Fibroblast of the aortic adventitia (primary cell): ENCODE results near the gene HTR3A. TPM values are rescaled to one million over a fixed set of nuclear protein-coding genes. Genes with fewer than 3 reads are reported as not detected.

Experiments used
- DNase-seq: peaks from one replicate; pipeline ENCODE4 v3.0.0-alpha.2; 2010; ENCODE audit warnings: low read depth
- H3K4me3 ChIP-seq: 2 replicates; pipeline ENCODE4 v1.5.1; 2011; ENCODE audit warnings: low read depth, mild to moderate bottlenecking, control low read depth, low read length, moderate library complexity
- total RNA-seq: library from RNA; depleted of rRNA; stranded (reverse); fragments of >200 nt; gene quantifications from 2 replicates; pipeline ENCODE4 v1.2.3, GENCODE V29; 2012; ENCODE audit warnings: low replicate concordance
- TF ChIP-seq, protein P1 (sequence below): IDR thresholded peaks from 2 replicates; pipeline ENCODE4 v1.5.1; 2011; ENCODE audit warnings: mild to moderate bottlenecking, low read length, control low read depth, inconsistent platforms; ENCODE audit not compliant: insufficient read depth

HTR3A gene
- total RNA-seq, 1 donor = not detected

DNA sequence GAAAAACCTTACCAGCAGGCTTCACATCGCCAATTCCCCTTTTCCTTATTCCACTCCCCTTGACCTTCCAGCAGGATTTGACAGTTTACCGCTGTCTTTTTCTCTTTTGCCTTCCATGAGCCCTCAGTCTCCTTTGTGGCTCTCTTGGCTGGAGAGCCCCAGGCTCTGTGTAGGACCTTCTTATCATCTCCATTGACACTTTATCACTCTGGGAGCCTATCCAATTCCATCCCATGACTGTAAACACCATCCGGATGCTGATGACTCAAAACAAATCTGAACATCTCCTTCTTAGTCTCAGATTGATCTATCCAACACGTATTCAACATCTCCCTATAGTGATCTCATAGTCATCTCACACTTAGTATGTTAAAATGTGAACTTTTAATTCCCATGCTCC, 36.0 kb downstream of the HTR3A start:
- no peak overlapping the region for H3K4me3 ChIP-seq
- no peak for DNase-seq
- TF ChIP-seq, protein P1, sequence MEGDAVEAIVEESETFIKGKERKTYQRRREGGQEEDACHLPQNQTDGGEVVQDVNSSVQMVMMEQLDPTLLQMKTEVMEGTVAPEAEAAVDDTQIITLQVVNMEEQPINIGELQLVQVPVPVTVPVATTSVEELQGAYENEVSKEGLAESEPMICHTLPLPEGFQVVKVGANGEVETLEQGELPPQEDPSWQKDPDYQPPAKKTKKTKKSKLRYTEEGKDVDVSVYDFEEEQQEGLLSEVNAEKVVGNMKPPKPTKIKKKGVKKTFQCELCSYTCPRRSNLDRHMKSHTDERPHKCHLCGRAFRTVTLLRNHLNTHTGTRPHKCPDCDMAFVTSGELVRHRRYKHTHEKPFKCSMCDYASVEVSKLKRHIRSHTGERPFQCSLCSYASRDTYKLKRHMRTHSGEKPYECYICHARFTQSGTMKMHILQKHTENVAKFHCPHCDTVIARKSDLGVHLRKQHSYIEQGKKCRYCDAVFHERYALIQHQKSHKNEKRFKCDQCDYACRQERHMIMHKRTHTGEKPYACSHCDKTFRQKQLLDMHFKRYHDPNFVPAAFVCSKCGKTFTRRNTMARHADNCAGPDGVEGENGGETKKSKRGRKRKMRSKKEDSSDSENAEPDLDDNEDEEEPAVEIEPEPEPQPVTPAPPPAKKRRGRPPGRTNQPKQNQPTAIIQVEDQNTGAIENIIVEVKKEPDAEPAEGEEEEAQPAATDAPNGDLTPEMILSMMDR = no peak

DNA sequence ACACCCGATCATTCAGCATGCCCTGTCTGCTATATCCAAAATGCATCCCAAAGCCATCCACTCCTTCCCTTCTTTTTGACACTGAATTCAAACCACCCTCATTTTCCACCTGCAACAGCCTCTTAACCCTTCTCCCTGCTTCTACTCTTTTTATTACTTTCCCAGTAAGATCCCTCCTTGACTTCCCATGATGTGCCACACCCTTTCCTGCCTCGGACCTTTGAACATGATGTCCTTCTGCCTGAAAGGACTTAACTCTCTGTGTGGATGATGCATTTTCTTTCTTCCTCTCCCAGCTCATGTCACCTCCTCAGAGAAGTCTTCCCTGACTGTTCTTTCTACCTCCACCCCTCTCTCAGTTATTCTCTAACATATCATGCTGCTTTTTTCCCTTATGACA, 36.5 kb downstream of the HTR3A start:
- TF ChIP-seq, protein P1 = no peak
- no peak overlapping the region for H3K4me3 ChIP-seq
- DNase-seq = no peak

DNA sequence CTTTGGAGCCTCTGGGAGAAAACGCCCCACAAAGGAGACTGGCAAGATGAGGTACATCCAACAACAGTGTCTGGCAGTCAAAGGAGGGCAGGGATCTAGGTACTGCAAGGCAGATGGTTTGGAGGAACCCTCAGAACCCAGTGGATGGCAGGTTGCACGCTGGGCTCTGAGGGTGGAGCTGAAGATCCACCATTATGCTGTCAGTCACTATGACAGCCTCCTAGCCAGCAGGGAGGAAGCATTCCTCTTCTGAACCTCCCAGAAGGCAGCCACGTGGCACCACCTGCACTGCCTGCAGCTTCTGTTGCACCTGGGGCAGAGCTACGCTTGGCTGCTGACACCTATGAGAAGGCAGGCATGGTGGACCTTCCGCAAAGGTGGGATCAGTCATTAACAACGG, 40.2 kb downstream of the HTR3A start:
- TF ChIP-seq, protein P1 = no peak
- DNase-seq = no peak
- H3K4me3 ChIP-seq = no peak overlapping the region

DNA sequence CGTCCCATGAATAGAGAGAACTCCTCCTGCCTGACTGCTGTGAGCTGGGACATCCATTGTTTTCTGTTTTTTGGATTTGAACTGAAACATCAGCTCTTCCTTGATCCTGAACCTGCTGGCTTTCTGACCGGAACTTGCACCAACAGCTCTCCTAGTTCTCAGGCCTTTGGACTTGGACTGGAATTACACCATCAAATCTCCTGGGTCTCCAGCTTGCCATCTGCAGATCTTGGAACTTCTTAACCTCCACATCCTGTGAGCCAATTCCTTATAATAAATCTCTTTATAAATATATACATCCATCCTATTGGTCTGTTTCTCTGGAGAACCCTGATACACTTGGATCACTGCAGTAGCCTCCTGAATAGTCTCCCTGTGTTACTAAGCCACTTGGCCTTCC, 42.1 kb downstream of the HTR3A start:
- no peak overlapping the region for H3K4me3 ChIP-seq
- DNase-seq = no peak
- TF ChIP-seq, protein P1 = no peak

DNA sequence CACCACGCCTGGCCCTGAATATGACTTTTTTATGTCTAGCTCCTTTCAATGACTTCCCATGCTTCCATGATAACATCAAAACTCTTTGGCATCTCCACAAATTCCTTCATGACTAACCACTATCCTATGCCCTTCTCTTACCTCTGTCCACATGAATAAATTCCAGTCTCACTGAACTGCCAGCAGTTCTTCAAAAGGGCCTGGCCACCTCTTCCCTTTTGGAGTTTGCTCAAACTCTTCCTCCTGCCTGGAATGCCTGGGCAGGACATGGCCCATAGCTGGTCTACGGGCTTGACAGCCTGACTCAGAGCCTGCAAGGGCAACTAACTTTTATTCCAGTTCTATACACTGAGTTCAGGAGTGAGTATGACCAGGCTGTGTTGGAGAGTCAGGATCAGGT, 42.8 kb downstream of the HTR3A start:
- no peak overlapping the region for H3K4me3 ChIP-seq
- no peak for DNase-seq
- TF ChIP-seq, protein P1 = no peak

DNA sequence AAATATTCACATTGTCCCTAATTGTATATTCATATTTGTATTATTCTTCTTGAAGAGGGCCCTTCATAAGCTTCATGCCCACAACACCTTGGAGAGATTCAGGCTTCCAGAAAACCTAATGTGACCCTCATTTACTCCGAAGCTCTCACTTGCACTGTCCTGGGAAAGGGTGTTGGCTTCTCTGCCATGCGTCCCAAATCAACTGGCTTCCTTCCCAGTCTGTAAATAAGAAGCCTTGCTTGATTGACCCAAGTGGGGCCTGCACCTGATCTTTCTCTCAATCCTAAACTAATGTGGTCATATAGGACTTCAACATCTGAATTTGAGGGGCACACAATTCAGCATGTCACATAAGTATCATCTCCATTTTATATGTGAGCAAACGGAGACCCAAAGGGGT, 44.1 kb downstream of the HTR3A start:
- no peak overlapping the region for H3K4me3 ChIP-seq
- DNase-seq = no peak
- TF ChIP-seq, protein P1 = no peak

DNA sequence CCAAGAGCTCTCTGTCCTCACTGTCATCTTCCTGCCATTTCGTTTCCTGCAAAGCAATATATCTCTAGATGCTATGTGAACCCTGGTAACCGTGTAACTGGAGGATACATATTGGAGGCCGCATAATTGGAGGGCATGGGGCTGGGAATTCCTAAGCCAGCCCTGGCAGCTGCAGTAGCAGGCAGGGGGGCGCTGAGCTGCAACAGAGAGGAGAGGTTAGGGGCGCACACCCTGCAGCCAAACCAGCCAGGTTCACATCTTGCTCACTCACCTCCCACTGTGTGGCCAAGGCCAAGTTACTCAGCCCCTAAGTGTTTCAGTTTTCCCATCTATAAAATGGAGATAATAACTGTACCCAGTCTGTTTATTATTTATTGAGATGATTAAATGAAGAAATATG, 44.7 kb downstream of the HTR3A start:
- TF ChIP-seq, protein P1 = no peak
- DNase-seq = no peak
- no peak overlapping the region for H3K4me3 ChIP-seq
